GM18519 (cell line): ENCODE results near the gene PVALEF.

Source experiments
- ATAC-seq: cut with Tn5 transposase; IDR thresholded peaks from one replicate; pipeline ENCODE4 v1.9.1; 2021; ENCODE audit warnings: mild to moderate bottlenecking, moderate library complexity; ENCODE audit not compliant: unreplicated experiment, low FRiP score

PVALEF gene

GRCh38 chr17:81165246-81166032, at the start of gene PVALEF:
PVALEF (plus strand) TSS chr17:81165507; CDS start chr17:81181227, 15,720 bp downstream.
- no peak for ATAC-seq

- no peak for ATAC-seq
Observed at GRCh38 chr17:81115749-81116464, 49.4 kb upstream of the PVALEF start.

- no peak for ATAC-seq
Observed at GRCh38 chr17:81116704-81117103, 48.6 kb upstream of the PVALEF start.

- ATAC-seq: no peak
Observed at GRCh38 chr17:81117672-81118198, 47.6 kb upstream of the PVALEF start.

GRCh38 chr17:81118308-81119221, 46.7 kb upstream of the PVALEF start:
- ATAC-seq: no peak

- no peak for ATAC-seq
Observed at GRCh38 chr17:81119223-81120148, 45.8 kb upstream of the PVALEF start.

GRCh38 chr17:81120149-81120484, 45.2 kb upstream of the PVALEF start:
- ATAC-seq: no peak

- no peak for ATAC-seq
Observed at GRCh38 chr17:81120695-81121621, 44.3 kb upstream of the PVALEF start.

GRCh38 chr17:81121841-81122733, 43.2 kb upstream of the PVALEF start:
- ATAC-seq: no peak

- ATAC-seq: no peak
Observed at GRCh38 chr17:81123052-81124048, 42.0 kb upstream of the PVALEF start.

GRCh38 chr17:81124377-81124776, 40.9 kb upstream of the PVALEF start:
- no peak for ATAC-seq

GRCh38 chr17:81125573-81126081, 39.7 kb upstream of the PVALEF start:
- ATAC-seq: no peak

- no peak for ATAC-seq
Observed at GRCh38 chr17:81126281-81127132, 38.8 kb upstream of the PVALEF start.

GRCh38 chr17:81127133-81127455, 38.2 kb upstream of the PVALEF start:
- no peak for ATAC-seq

- ATAC-seq: no peak
Observed at GRCh38 chr17:81127526-81128177, 37.7 kb upstream of the PVALEF start.
